ES-I3 (cell line): Measurements from ENCODE around the gene RASSF5.
A peak's percentile ranks its signal among the peaks of the same experiment; 100 is the strongest.

Experiments used
- H3K36me3 ChIP-seq: 2 replicates; pipeline ENCODE4 v1.6.1; 2013; ENCODE audit warnings: mild to moderate bottlenecking, low read length, control low read depth, moderate library complexity; ENCODE audit not compliant: insufficient read depth
- H3K4me1 ChIP-seq: 2 replicates; pipeline ENCODE4 v1.6.1; 2013; ENCODE audit warnings: mild to moderate bottlenecking, control low read depth, low read length; ENCODE audit not compliant: insufficient read depth
- H3K9ac ChIP-seq: 2 replicates; pipeline ENCODE4 v1.6.1; 2013; ENCODE audit warnings: low read depth, mild to moderate bottlenecking, low read length, moderate library complexity
- H3K9me3 ChIP-seq: 2 replicates; pipeline ENCODE4 v1.6.1; 2013; ENCODE audit warnings: mild to moderate bottlenecking, low read length, moderate library complexity; ENCODE audit not compliant: control insufficient read depth, insufficient read depth

The RASSF5 gene, protein sequence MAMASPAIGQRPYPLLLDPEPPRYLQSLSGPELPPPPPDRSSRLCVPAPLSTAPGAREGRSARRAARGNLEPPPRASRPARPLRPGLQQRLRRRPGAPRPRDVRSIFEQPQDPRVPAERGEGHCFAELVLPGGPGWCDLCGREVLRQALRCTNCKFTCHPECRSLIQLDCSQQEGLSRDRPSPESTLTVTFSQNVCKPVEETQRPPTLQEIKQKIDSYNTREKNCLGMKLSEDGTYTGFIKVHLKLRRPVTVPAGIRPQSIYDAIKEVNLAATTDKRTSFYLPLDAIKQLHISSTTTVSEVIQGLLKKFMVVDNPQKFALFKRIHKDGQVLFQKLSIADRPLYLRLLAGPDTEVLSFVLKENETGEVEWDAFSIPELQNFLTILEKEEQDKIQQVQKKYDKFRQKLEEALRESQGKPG

DNA sequence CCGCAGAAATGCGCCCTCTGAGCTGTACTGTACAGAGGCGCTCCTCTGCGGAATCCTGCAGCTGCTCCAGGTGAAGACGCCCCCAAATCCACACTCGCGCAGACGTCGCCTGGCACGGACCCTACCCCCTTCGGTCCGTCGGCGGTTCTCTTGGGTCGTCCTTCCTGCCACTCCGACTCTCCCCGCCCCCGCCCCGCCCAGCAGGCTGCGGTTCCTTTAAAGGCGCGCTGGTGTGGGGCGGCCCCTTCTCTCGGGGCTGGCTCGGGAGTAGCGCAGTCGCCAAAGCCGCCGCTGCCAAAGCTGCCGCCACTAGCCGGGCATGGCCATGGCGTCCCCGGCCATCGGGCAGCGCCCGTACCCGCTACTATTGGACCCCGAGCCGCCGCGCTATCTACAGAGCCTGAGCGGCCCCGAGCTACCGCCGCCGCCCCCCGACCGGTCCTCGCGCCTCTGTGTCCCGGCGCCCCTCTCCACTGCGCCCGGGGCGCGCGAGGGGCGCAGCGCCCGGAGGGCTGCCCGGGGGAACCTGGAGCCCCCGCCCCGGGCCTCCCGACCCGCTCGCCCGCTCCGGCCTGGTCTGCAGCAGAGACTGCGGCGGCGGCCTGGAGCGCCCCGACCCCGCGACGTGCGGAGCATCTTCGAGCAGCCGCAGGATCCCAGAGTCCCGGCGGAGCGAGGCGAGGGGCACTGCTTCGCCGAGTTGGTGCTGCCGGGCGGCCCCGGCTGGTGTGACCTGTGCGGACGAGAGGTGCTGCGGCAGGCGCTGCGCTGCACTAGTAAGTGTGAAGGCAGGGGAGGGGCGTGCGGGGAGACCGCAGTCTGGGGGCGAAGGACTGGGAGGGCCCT, at the start of gene RASSF5:
RASSF5 (plus strand) TSS at position 248 of the 846 bp plus-strand sequence; CDS start at position 320, 72 bp downstream.
- Histone ChIP-seq H3K4me1 (peaks cover 14% of the 10 kb centered on the region), H3K9ac (peak within 1 kb of the TSS; percentile 84; the same call in 1 of the 2 replicates), H3K9me3 (no peaks in the 10 kb centered on the region), H3K36me3 (no peaks in the 10 kb centered on the region)

DNA sequence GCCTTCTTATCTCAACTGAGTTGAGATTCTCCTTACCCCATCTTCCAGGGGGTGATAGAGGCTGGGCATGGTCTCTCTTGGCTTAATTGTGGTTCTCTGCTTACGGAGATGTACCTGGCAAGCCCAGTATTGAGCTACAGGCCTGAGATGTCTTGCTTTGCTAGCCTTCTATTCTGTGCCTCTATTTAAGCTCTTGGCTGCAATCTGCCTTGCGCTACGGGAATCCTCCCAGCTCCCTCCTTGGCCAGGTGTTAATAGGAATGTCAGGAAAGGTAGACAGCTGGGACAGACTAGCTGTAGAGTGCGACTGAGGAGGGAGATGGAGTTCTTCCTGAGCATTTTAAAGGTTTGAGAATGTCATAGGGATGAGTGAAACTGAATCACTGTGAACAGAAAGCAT, 47.6 kb upstream of the RASSF5 start:
- Histone ChIP-seq H3K9ac (no peak overlapping the region), H3K4me1 (peaks cover 13% of the 10 kb centered on the region), H3K36me3 (peaks cover 7% of the 10 kb centered on the region; the same call in 1 of the 2 replicates), H3K9me3 (no peaks in the 10 kb centered on the region)

- Histone ChIP-seq H3K36me3 (0 out of 2 replicates have a peak, but pooled peaks cover 3% of the 10 kb centered on the region), H3K9ac (no peak overlapping the region), H3K9me3 (no peaks in the 10 kb centered on the region), H3K4me1 (peaks cover 9% of the 10 kb centered on the region; the same call in 1 of the 2 replicates)
These were observed 46.4 kb upstream of the RASSF5 start for GRCh38 chr1:206460836-206461426.

DNA sequence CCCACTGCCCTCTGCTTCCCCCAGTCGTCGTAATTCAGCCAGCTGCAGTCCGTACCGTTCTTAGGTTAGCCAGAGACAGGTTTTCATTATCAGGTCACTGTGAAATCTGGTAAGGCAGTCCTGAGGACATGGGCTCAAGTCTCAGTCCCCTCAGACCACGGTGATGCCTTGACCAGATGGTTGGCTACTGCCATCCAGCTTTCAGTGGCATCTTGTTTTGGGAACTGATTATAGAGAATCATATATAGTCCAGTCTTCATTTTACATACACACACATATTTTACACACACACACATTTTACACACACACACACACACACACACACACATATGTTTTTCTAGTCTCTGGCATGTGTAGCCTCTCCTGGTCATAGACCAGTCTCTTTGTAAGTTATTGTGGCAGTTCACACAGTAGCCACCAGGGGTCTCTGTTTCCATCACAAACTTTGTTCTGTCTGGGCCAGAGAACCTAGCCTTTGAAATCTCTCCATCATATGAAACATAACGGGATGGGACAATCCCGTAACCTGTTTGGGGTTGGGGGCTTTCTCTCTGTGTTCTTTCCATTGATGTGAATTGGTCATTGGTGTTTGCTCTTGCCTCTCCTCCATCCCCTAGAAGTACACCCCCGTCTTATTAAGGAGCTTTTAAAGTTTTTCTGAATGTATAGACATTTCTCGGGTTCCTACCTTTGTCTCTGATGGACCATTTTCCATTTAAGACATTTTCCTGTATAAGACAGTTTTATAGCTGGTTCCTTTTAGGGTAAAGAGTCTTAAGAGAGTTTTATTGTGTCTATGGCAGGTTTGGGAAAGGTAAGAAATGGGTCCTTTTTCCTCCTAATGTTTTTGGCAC, 45.5 kb upstream of the RASSF5 start:
- H3K36me3 ChIP-seq = 0 out of 2 replicates have a peak, but pooled peaks cover 3% of the 10 kb centered on the region
- H3K4me1 ChIP-seq = peaks cover 3% of the 10 kb centered on the region; the same call in 1 of the 2 replicates
- H3K9ac ChIP-seq = no peak overlapping the region
- H3K9me3 ChIP-seq = no peaks in the 10 kb centered on the region

GRCh38 chr1:206463137-206463536, 44.2 kb upstream of the RASSF5 start:
- no peaks in the 10 kb centered on the region; the same call in 1 of the 2 replicates for H3K4me1 ChIP-seq
- H3K9ac ChIP-seq = no peak overlapping the region

GRCh38 chr1:206463911-206464310, 43.4 kb upstream of the RASSF5 start:
- Histone ChIP-seq H3K36me3 (0 out of 2 replicates have a peak, but pooled peaks cover 3% of the 10 kb centered on the region), H3K9me3 (no peaks in the 10 kb centered on the region), H3K4me1 (no peaks in the 10 kb centered on the region; the same call in 1 of the 2 replicates), H3K9ac (no peak overlapping the region)

More at GRCh38 chr1:206463137-206463536, 44.2 kb upstream of the RASSF5 start:
- Histone ChIP-seq H3K9me3 (no peaks in the 10 kb centered on the region), H3K36me3 (0 out of 2 replicates have a peak, but pooled peaks cover 3% of the 10 kb centered on the region)

GRCh38 chr1:206464456-206464964, 42.8 kb upstream of the RASSF5 start:
- Histone ChIP-seq H3K36me3 (0 out of 2 replicates have a peak, but pooled peaks cover 3% of the 10 kb centered on the region), H3K9me3 (no peaks in the 10 kb centered on the region), H3K9ac (no peak overlapping the region), H3K4me1 (peaks cover 1% of the 10 kb centered on the region; the same call in 1 of the 2 replicates)

DNA sequence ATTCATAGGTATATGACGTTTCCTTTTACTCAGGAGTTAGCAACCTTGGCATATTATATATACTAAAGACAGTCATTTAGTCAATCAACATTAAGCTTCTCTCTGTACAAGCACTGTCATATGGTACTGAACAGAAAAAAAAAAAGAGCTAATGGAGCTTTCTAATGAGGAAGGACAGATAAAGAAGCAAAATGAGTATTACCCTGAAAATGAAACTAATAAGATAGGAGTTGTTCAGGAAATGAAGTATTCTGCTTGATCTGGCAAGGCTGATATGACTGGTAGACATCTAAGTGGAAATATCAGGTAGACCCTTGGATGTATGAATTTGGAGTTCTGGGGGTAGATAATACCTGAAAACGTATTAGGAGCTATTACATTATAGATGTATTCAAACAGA, 41.4 kb upstream of the RASSF5 start:
- H3K9me3 ChIP-seq = no peaks in the 10 kb centered on the region
- H3K36me3 ChIP-seq = 0 out of 2 replicates have a peak, but pooled peaks cover 3% of the 10 kb centered on the region
- H3K4me1 ChIP-seq = peaks cover 7% of the 10 kb centered on the region; the same call in 1 of the 2 replicates
- H3K9ac ChIP-seq = no peak overlapping the region

DNA sequence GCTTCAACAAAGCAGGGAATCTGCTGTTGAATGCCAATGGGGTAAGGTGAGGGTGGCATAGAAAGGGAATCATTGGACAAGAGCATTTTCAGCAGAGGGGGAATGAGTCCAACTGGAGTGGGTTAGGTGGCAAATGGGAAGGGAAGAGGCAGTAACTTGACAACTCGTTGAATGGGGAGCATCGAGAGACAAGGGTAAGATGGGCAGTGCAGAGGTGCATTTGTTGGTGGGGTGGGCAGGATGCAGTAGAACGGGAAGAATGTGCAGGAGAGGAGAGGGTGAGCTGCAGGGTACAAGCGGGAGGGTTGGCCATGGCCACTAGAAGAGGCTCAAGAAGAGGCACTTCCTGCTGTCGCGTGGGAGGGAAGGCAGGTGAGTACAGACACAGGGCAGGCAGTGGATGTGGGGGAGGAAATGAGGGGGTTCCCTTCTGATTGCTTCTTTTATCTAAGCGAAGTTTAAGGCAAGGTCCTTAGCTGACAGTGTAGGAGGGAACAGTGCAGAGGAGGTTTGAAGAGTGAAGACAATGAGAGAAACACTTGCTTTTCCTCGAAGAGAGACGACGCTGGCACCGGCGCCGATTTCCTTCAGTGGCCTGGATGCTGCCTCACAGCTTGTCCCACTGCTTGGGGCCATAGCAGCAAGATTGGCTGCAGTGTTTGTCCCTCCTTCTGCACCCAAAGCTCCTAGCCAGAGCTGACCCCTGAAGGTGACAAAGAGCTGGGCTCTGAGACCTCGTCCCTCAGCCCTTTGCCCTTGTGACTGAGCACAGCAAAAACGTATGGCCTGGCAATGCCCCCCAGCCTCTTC, 40.3 kb upstream of the RASSF5 start:
- peaks cover 16% of the 10 kb centered on the region for H3K4me1 ChIP-seq
- no peak overlapping the region for H3K9ac ChIP-seq
- 0 out of 2 replicates have a peak, but pooled peaks cover 3% of the 10 kb centered on the region for H3K36me3 ChIP-seq
- H3K9me3 ChIP-seq = no peaks in the 10 kb centered on the region

DNA sequence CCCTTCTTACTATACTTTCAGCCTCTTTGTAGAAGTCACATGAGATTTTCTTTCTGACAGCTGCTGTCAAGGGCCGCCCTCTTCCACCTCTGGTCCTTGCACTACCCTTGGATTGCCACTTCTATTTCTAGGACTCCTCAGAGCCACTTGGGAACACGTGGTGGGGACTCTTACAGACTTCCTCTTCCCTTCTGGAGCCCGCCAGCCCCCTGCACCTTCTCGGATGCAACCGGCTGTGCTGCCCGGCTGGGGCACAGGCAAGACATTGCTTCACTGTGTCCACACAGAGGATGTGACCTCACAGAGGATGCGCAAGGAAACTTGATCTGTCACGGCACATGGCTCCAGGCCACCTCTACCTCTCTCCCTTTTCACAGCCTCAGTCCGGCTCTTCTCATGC, 39.4 kb upstream of the RASSF5 start:
- Histone ChIP-seq H3K4me1 (peaks cover 25% of the 10 kb centered on the region), H3K9ac (no peak overlapping the region), H3K36me3 (0 out of 2 replicates have a peak, but pooled peaks cover under 1% of the 10 kb centered on the region), H3K9me3 (no peaks in the 10 kb centered on the region)

GRCh38 chr1:206468571-206468970, 38.8 kb upstream of the RASSF5 start:
- H3K9ac ChIP-seq = no peak overlapping the region

DNA sequence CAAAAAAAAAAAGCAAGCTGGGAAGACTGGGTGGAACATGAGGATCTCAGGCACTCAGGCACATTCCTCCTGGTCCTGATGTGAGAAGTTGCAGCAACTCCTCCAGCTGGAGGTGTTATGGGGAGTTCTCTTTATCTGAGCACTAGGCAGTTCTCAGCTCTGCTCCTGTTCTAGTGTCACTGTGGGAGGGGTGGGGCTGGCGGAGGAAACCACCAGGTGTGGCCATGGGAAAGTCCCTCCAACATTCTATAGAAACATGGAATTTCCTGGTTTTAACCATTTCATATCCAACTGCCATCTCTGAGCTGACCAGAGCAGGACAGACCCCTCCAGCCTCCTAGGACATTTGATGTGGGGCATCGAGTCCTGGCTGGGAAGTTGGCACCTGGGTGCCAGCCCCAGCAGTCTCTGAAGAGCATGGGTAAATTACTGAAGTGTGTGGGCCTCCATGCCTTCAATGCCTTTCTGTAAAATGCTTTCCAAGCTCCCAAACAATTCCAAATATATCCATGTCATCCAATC, 37.9 kb upstream of the RASSF5 start:
- Histone ChIP-seq H3K36me3 (no peaks in the 10 kb centered on the region), H3K9me3 (no peaks in the 10 kb centered on the region), H3K4me1 (peaks cover 27% of the 10 kb centered on the region), H3K9ac (peak overlapping the region; percentile 69; the same call in 1 of the 2 replicates)

More at GRCh38 chr1:206468571-206468970, 38.8 kb upstream of the RASSF5 start:
- no peaks in the 10 kb centered on the region for H3K36me3 ChIP-seq
- peaks cover 27% of the 10 kb centered on the region for H3K4me1 ChIP-seq
- H3K9me3 ChIP-seq = no peaks in the 10 kb centered on the region
